Measurements from ENCODE around the gene GLI2. TPM values are rescaled to one million over a fixed set of nuclear protein-coding genes. Genes with fewer than 3 reads are reported as not detected.

The GLI2 gene
- total RNA-seq, 1 experiment from 2014 or later: 3.4 TPM

- TF ChIP-seq TCF7L2 (IDR thresholded peaks at IDR 0.05; ENCODE audit: borderline replicate concordance, extremely low read depth, insufficient read depth, insufficient read length): no peak
- TF ChIP-seq POLR2A (IDR thresholded peaks at IDR 0.05; ENCODE audit: borderline replicate concordance, extremely low read depth, insufficient read depth, insufficient read length): no peak
Observed at GRCh38 chr2:120772261-120772660, 36.6 kb downstream of the GLI2 start (continued).

- TF ChIP-seq CEBPB (IDR thresholded peaks at IDR 0.05; ENCODE audit: low read depth) (no peak), SIN3A (IDR thresholded peaks at IDR 0.05; ENCODE audit: low read depth) (no peak), EGR1 (IDR thresholded peaks at IDR 0.05; ENCODE audit: low read depth) (no peak), JUND (IDR thresholded peaks at IDR 0.05) (no peak), EZH2phosphoT487 (IDR thresholded peaks at IDR 0.05; ENCODE audit: borderline replicate concordance) (no peak), ZNF274 (IDR thresholded peaks at IDR 0.05; ENCODE audit: low read depth, low read length) (no peak), ZBTB33 (IDR thresholded peaks at IDR 0.05; ENCODE audit: extremely low read depth, insufficient replicate concordance, low read length) (no peak), POLR2AphosphoS5 (IDR thresholded peaks at IDR 0.05; ENCODE audit: low read depth, low read length) (no peak), EZH2 (IDR thresholded peaks at IDR 0.05) (no peak), TCF7L2 (IDR thresholded peaks at IDR 0.05; ENCODE audit: borderline replicate concordance, extremely low read depth, insufficient read depth, insufficient read length) (no peak), RAD21 (IDR thresholded peaks at IDR 0.05; ENCODE audit: low read depth) (no peak), SP1 (IDR thresholded peaks at IDR 0.05; ENCODE audit: low read depth) (no peak), FOSL1 (IDR thresholded peaks at IDR 0.05; ENCODE audit: low read depth) (no peak), POLR2A (IDR thresholded peaks at IDR 0.05; ENCODE audit: borderline replicate concordance, extremely low read depth, insufficient read depth, insufficient read length) (no peak), REST (IDR thresholded peaks at IDR 0.05; ENCODE audit: low read depth) (no peak), ATF3 (IDR thresholded peaks at IDR 0.05) (no peak)
- ChIA-PET RAD21 (ENCODE audit: low non-redundant PET in 1 of 2, low total read pairs in 2 of 2, uncharacterized antibody in 2 of 2, unreplicated experiment in 2 of 2) (no interaction called here), POLR2A (no interaction called here), CTCF (no interaction called here)
- Histone ChIP-seq H3K4me3 (replicated peaks in 1 of 2; ENCODE audit: low read depth in 1 of 2, low read length in 2 of 2) (no peak overlapping the region), H3K27ac (ENCODE audit: low read depth, low read length) (no peak overlapping the region), H3K4me2 (ENCODE audit: low read length) (no peak overlapping the region), H3K27me3 (ENCODE audit: insufficient read depth, low read length) (no peaks in the 10 kb centered on the region), H3K4me1 (ENCODE audit: control insufficient read depth in 1 of 2, insufficient read depth in 2 of 2, low read length in 2 of 2) (peaks cover 27 to 32% of the 10 kb centered on the region in 2 experiments), H3K9me3 (ENCODE audit: control insufficient read depth in 1 of 2, insufficient read depth in 1 of 2, low read depth in 1 of 2, low read length in 2 of 2) (no peaks in the 10 kb centered on the region), H3K36me3 (ENCODE audit: control insufficient read depth in 1 of 2, insufficient read depth in 2 of 2, low read length in 2 of 2) (no peaks in the 10 kb centered on the region), H3K9me2 (ENCODE audit: insufficient read depth) (no peaks in the 10 kb centered on the region), H4K20me1 (ENCODE audit: insufficient read depth) (no peaks in the 10 kb centered on the region), H3K79me2 (ENCODE audit: insufficient read depth, low read length) (no peaks in the 10 kb centered on the region), H3K9ac (ENCODE audit: low read length) (no peak overlapping the region), H2AFZ (ENCODE audit: low read depth, low read length, poor library complexity, severe bottlenecking) (no peak overlapping the region)
- BruUV-seq (replicated peaks): no TSS peak
- DNase-seq (ENCODE audit: low read depth, low spot score) (no peak), ATAC-seq (no peak)
- intact Hi-C loops (cut with micrococcal nuclease): no loop called here
Observed at GRCh38 chr2:120773186-120773800, 37.6 kb downstream of the GLI2 start.

All from HCT116 (cell line).